HL-60/S4 treated with retinoic acid at 250 ng/mL for 4 days and 3 days (cell line): ENCODE results near the gene PPP1R8.

Experiments
- in situ Hi-C: fragments of 300-500 bp; cut with MboI; formaldehyde crosslinking; loops from 2 replicates; pipeline ENCODE4 v1.7.0; 2022; ENCODE audit warnings: low sequenced_read_pairs

The PPP1R8 gene

GRCh38 chr1:27831568-27832410 is 1.2 kb downstream of the PPP1R8 start:
- in situ Hi-C loops = no loop called here

GRCh38 chr1:27832762-27833161 is 2.2 kb downstream of the PPP1R8 start:
- in situ Hi-C loops = no loop called here

GRCh38 chr1:27833470-27833869 is 2.9 kb downstream of the PPP1R8 start:
- in situ Hi-C loops = no loop called here

- in situ Hi-C loops = no loop called here
Observed at GRCh38 chr1:27835046-27835445, 4.5 kb downstream of the PPP1R8 start.

- in situ Hi-C loops = no loop called here
Observed at GRCh38 chr1:27835501-27835900, 4.9 kb downstream of the PPP1R8 start.

- in situ Hi-C loops = loop anchor here (25.0 kb wide), 1 partner anchor 362 kb away; no protein-coding TSS in a partner anchor
Observed at GRCh38 chr1:27849951-27850350, 19.4 kb downstream of the PPP1R8 start.

- in situ Hi-C loops = loop anchor here (25.0 kb wide), 1 partner anchor 357 kb away; no protein-coding TSS in a partner anchor
Observed at GRCh38 chr1:27855085-27855484, 24.5 kb downstream of the PPP1R8 start.

GRCh38 chr1:27856561-27857343 is 26.2 kb downstream of the PPP1R8 start:
- in situ Hi-C loops = loop anchor here (25.0 kb wide), 1 partner anchor 356 kb away; no protein-coding TSS in a partner anchor

GRCh38 chr1:27857552-27857951 is 27.0 kb downstream of the PPP1R8 start:
- in situ Hi-C loops = loop anchor here (25.0 kb wide), 1 partner anchor 355 kb away; no protein-coding TSS in a partner anchor

GRCh38 chr1:27858072-27858948 is 27.7 kb downstream of the PPP1R8 start:
- in situ Hi-C loops = loop anchor here (25.0 kb wide), 1 partner anchor 354 kb away; no protein-coding TSS in a partner anchor

GRCh38 chr1:27858949-27859576 is 28.5 kb downstream of the PPP1R8 start:
- in situ Hi-C loops = loop anchor here (25.0 kb wide), 1 partner anchor 353 kb away; no protein-coding TSS in a partner anchor

- in situ Hi-C loops = loop anchor here (25.0 kb wide), 1 partner anchor 351 kb away; no protein-coding TSS in a partner anchor
Observed at GRCh38 chr1:27861436-27861835, 30.9 kb downstream of the PPP1R8 start.

GRCh38 chr1:27862004-27862403 is 31.4 kb downstream of the PPP1R8 start:
- in situ Hi-C loops = loop anchor here (25.0 kb wide), 1 partner anchor 350 kb away; no protein-coding TSS in a partner anchor

GRCh38 chr1:27862671-27863537 is 32.3 kb downstream of the PPP1R8 start:
- in situ Hi-C loops = loop anchor here (25.0 kb wide), 1 partner anchor 349 kb away; no protein-coding TSS in a partner anchor

GRCh38 chr1:27863538-27863915 is 32.9 kb downstream of the PPP1R8 start:
- in situ Hi-C loops = loop anchor here (25.0 kb wide), 1 partner anchor 349 kb away; no protein-coding TSS in a partner anchor

GRCh38 chr1:27864264-27864895 is 33.8 kb downstream of the PPP1R8 start:
- in situ Hi-C loops = loop anchor here (25.0 kb wide), 1 partner anchor 348 kb away; no protein-coding TSS in a partner anchor

- in situ Hi-C loops = loop anchor here (25.0 kb wide), 1 partner anchor 346 kb away; no protein-coding TSS in a partner anchor
Observed at GRCh38 chr1:27865821-27866220, 35.2 kb downstream of the PPP1R8 start.

- in situ Hi-C loops = loop anchor here (25.0 kb wide), 1 partner anchor 344 kb away; no protein-coding TSS in a partner anchor
Observed at GRCh38 chr1:27868556-27868931, 38.0 kb downstream of the PPP1R8 start.
